ENCODE measurements around the gene ZNF511.

GRCh38 chr10:133282846-133283390 lies 25.8 kb upstream of the ZNF511 start:
- TF ChIP-seq CTCF (IDR thresholded peaks at IDR 0.05; ENCODE audit: poor library complexity, severe bottlenecking) (no peak), EP300 (conservative IDR thresholded peaks at IDR 0.05; ENCODE audit: poor library complexity, severe bottlenecking) (no peak)

Measured in neural cell (in vitro differentiated cells).